GM23248 (cell line): ENCODE results near the gene CD22. TPM values are rescaled to one million over a fixed set of nuclear protein-coding genes. Genes with fewer than 3 reads are reported as not detected.

Experiments
- DNase-seq: peaks from one replicate; pipeline ENCODE4 v3.0.0-alpha.2; 2015
- H2AFZ ChIP-seq: fragments of 200-600 bp; sonication (generic); 2 replicates; pipeline ENCODE4 v1.6.1; 2016; ENCODE audit warnings: antibody characterized with exemption
- H3F3A ChIP-seq: fragments of 200-600 bp; sonication (generic); 2 replicates; pipeline ENCODE4 v1.6.1; 2016; ENCODE audit warnings: mild to moderate bottlenecking, antibody characterized with exemption, mixed run types; ENCODE audit not compliant: insufficient read depth
- H3K27ac ChIP-seq: fragments of 200-600 bp; sonication (generic); 2 replicates; pipeline ENCODE4 v1.5.1; 2016; ENCODE audit warnings: mild to moderate bottlenecking
- H3K27me3 ChIP-seq: fragments of 200-600 bp; sonication (generic); replicated peaks from 2 replicates; pipeline ENCODE4 v1.6.1; 2016; ENCODE audit warnings: mild to moderate bottlenecking; ENCODE audit not compliant: insufficient read depth
- H3K36me3 ChIP-seq: fragments of 200-600 bp; sonication (generic); 2 replicates; pipeline ENCODE4 v1.6.1; 2016; ENCODE audit warnings: low read depth, mild to moderate bottlenecking
- H3K4me1 ChIP-seq: fragments of 200-600 bp; sonication (generic); 2 replicates; pipeline ENCODE4 v1.6.1; 2016; ENCODE audit warnings: mild to moderate bottlenecking; ENCODE audit not compliant: insufficient read depth
- H3K4me2 ChIP-seq: fragments of 200-600 bp; sonication (generic); one replicate; pipeline ENCODE4 v1.6.1; 2016; ENCODE audit warnings: mild to moderate bottlenecking; ENCODE audit not compliant: unreplicated experiment
- H3K4me3 ChIP-seq: fragments of 200-600 bp; sonication (generic); 2 replicates; pipeline ENCODE4 v1.5.1; 2016; ENCODE audit warnings: mild to moderate bottlenecking
- H3K79me2 ChIP-seq: fragments of 200-600 bp; sonication (generic); 2 replicates; pipeline ENCODE4 v1.6.1; 2016; ENCODE audit warnings: mild to moderate bottlenecking; ENCODE audit not compliant: insufficient read depth
- H3K9ac ChIP-seq: fragments of 200-600 bp; sonication (generic); 2 replicates; pipeline ENCODE4 v1.6.1; 2016; ENCODE audit warnings: mild to moderate bottlenecking
- H3K9me2 ChIP-seq: fragments of 200-600 bp; sonication (generic); 2 replicates; pipeline ENCODE4 v1.6.1; 2016; ENCODE audit warnings: mixed run types, mild to moderate bottlenecking, moderate library complexity; ENCODE audit not compliant: insufficient read depth
- H3K9me3 ChIP-seq: fragments of 200-600 bp; sonication (generic); one replicate; pipeline ENCODE4 v1.6.1; 2017; ENCODE audit warnings: low read depth
- H4K20me1 ChIP-seq: fragments of 200-600 bp; sonication (generic); 2 replicates; pipeline ENCODE4 v1.6.0; 2016; ENCODE audit not compliant: insufficient read depth
- EZH2 ChIP-seq: fragments of 200-600 bp; sonication (generic); IDR thresholded peaks from 2 replicates; pipeline ENCODE4 v1.6.1; 2018; ENCODE audit warnings: antibody characterized with exemption, mild to moderate bottlenecking; ENCODE audit not compliant: insufficient read depth, poor library complexity, severe bottlenecking
- EZH2phosphoT487 ChIP-seq: fragments of 200-600 bp; sonication (generic); IDR thresholded peaks from 2 replicates; pipeline ENCODE4 v1.6.1; 2018; ENCODE audit warnings: antibody characterized with exemption, moderate library complexity, mild to moderate bottlenecking, low read depth; ENCODE audit not compliant: insufficient read depth
- WGBS, 2 experiments: methylation state at CpG; one replicate each; pipeline ENCODE4 v1.1.6; 2015 to 2017; ENCODE audit warnings: low lambda C conversion rate in 2 of 2, low coverage in 1 of 2; ENCODE audit errors: missing lambda C conversion rate in 2 of 2; 5-methylcytosine and 5-hydroxymethylcytosine counted together
- in situ Hi-C: fragments of 300-500 bp; cut with MboI; formaldehyde crosslinking; loops from 2 replicates; pipeline ENCODE4 v1.15.0; 2020
- polyA plus RNA-seq: library from polyadenylated mRNA; unstranded; fragments of >200 nt; fragmentation: Nextera tagmentation; extraction: Ambion mirVana; gene quantifications from 2 replicates; pipeline ENCODE4 v1.2.1, GENCODE V29; 2016
- total RNA-seq: library from RNA; depleted of rRNA; stranded (reverse); fragments of >200 nt; shearing (Covaris generic); gene quantifications from 2 replicates; pipeline ENCODE4 v1.2.3, GENCODE V29; 2014

Gene CD22
- total and polyA plus RNA-seq, 2 experiments from 2014 or later, result 0.28 TPM; not detected in 1

DNA sequence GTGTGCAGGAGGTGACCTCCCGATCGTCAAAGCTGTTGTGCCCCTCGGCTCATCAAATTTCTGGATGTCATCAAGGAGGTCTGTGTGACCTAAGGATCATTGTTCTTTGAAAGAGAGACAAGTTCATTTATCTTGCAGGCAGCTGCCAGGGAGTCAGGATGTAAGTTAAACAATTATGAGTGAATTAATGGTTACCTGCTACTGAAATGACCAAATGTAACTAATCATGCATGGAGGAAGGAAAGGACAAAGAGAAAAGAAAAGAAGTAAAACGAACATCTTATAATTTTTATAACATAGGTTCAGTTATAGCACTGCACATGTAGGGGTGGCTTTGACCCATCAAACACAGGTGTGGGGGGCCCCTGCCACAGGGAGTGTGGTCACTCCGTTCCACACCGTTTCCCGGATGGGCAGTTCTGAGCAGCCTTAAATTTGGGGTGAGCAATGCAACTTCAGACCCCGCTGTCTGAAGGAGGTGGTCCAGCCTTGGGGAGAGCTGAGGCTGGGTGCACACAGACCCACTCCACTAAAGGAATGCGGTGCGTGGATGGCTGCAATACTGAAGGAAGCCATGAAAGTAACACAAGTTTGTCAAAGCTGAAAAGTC is 5.3 kb downstream of the CD22 start:
- 80 to 82% methylated on average over 10 of the region's 10 CpGs for WGBS, 2 experiments
- H3K9ac ChIP-seq, result no peak overlapping the region
- DNase-seq, result no peak
- no peaks in the 10 kb centered on the region for H3F3A ChIP-seq
- H3K4me3 ChIP-seq, result no peak overlapping the region
- no peaks in the 10 kb centered on the region for H4K20me1 ChIP-seq
- H2AFZ ChIP-seq, result no peak overlapping the region
- in situ Hi-C loops, result no loop called here
- no peaks in the 10 kb centered on the region for H3K9me3 ChIP-seq
- H3K4me2 ChIP-seq, result no peak overlapping the region
- no peak overlapping the region for H3K27ac ChIP-seq
- H3K36me3 ChIP-seq, result no peaks in the 10 kb centered on the region
- no peaks in the 10 kb centered on the region for H3K9me2 ChIP-seq
- no peaks in the 10 kb centered on the region for H3K79me2 ChIP-seq
- TF ChIP-seq EZH2, result no peak
- TF ChIP-seq EZH2phosphoT487, result no peak
- no peaks in the 10 kb centered on the region for H3K4me1 ChIP-seq
- peaks cover 11% of the 10 kb centered on the region for H3K27me3 ChIP-seq

DNA sequence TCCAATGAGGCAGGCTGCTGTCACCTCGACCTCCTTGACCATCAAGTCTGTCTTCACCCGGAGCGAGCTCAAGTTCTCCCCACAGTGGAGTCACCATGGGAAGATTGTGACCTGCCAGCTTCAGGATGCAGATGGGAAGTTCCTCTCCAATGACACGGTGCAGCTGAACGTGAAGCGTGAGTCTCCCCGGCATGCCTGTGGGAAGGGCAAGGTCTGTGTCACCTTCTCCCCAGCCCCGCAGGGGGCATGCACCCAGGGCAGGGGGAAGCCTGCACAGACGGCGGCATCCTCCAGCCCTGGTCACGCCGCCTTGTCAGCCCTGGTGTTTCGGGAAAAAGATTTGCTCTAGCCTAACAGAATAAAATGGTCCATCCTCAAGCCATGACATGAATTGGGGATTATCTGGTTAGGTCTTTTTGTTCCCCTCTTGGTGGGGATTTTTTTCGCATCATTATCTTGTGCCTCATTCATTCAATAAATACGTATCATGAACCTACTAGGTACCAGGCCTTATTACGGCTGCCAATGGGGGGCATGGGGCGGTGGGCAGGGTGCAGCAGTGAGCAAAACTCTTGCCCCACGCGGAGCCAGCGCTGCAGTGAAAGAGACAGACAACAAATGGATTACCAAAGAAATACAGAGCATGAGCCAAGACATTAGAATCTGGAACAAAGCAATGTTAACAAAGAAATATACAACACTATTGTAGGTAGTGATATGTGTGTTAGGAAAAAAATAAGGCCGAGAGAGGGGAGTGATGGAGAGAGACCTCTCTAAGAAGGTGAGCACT is 7.4 kb downstream of the CD22 start:
- no peak for TF ChIP-seq EZH2
- no peak for TF ChIP-seq EZH2phosphoT487
- Histone ChIP-seq H3K36me3 (no peaks in the 10 kb centered on the region), H3K79me2 (no peaks in the 10 kb centered on the region), H2AFZ (no peak overlapping the region), H3K27me3 (peaks cover 5% of the 10 kb centered on the region; the same call in 1 of the 2 replicates), H3K27ac (no peak overlapping the region), H3K4me1 (no peaks in the 10 kb centered on the region), H3K9me3 (no peaks in the 10 kb centered on the region), H4K20me1 (no peaks in the 10 kb centered on the region), H3K9me2 (no peaks in the 10 kb centered on the region), H3F3A (no peaks in the 10 kb centered on the region), H3K9ac (no peak overlapping the region), H3K4me3 (no peak overlapping the region), H3K4me2 (no peak overlapping the region)
- in situ Hi-C loops, result no loop called here
- WGBS, 2 experiments, result 62 to 65% methylated on average over 21 of the region's 21 CpGs
- DNase-seq, result no peak

DNA sequence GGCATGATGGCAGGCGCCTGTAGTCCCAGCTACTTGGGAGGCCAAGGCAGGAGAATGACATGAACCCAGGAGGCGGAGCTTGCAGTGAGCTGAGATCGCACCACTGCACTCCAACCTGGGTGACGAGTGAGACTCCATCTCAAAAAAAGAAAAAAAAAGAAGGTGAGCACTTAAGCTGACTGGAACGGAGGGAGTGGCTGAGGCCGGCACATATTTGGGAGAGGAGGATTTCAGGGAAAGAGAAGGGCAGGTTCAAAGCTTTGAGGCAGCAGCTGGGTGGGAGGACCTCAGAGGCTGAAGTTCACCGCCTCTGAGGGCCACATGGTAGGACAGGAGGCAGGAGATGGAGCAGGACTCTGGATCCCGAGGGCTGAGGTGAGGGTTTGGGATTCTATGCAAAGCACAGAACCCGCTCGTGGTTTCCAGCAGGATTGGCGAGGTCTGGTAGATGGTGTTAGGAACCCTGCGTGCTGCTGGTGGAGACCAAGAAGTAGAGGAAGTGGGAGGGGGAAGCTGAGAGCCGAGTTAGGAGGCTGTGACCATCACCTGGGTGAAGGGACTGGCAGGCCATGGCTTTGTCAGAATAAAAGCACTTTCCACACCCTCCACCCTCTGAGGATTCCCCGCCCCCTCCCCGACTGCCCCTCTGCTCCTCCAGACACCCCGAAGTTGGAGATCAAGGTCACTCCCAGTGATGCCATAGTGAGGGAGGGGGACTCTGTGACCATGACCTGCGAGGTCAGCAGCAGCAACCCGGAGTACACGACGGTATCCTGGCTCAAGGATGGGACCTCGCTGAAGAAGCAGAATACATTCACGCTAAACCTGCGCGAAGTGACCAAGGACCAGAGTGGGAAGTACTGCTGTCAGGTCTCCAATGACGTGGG is 8.4 kb downstream of the CD22 start:
- H3K79me2 ChIP-seq, result no peaks in the 10 kb centered on the region
- no peaks in the 10 kb centered on the region for H3K27me3 ChIP-seq
- WGBS, 2 experiments, result 67 to 68% methylated on average over 22 to 25 of the region's 25 CpGs
- no peaks in the 10 kb centered on the region for H3F3A ChIP-seq
- no peak for DNase-seq
- H3K4me3 ChIP-seq, result no peak overlapping the region
- no peaks in the 10 kb centered on the region for H3K36me3 ChIP-seq
- H3K4me1 ChIP-seq, result no peaks in the 10 kb centered on the region
- H3K9me3 ChIP-seq, result no peaks in the 10 kb centered on the region
- H3K9me2 ChIP-seq, result no peaks in the 10 kb centered on the region
- H3K9ac ChIP-seq, result no peak overlapping the region
- H4K20me1 ChIP-seq, result no peaks in the 10 kb centered on the region
- no peak overlapping the region for H3K4me2 ChIP-seq
- no peak overlapping the region for H2AFZ ChIP-seq
- H3K27ac ChIP-seq, result no peak overlapping the region
- TF ChIP-seq EZH2phosphoT487 (no peak), EZH2 (no peak)
- in situ Hi-C loops, result no loop called here

DNA sequence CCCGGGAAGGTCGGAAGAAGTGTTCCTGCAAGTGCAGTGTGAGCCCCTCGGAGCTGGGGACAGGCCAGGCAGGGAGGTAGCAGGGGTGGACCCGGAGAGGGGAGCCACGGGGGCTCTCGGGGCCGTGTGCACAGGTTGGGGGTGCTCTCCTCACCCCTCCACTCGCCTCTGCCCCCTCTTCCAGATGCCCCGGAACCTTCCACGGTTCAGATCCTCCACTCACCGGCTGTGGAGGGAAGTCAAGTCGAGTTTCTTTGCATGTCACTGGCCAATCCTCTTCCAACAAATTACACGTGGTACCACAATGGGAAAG is 9.0 kb downstream of the CD22 start:
- Histone ChIP-seq H3K36me3 (no peaks in the 10 kb centered on the region), H3K27ac (no peak overlapping the region), H3K9me2 (no peaks in the 10 kb centered on the region), H3K4me1 (no peaks in the 10 kb centered on the region), H3K4me3 (no peak overlapping the region), H3F3A (no peaks in the 10 kb centered on the region), H3K9ac (no peak overlapping the region), H2AFZ (no peak overlapping the region), H3K79me2 (no peaks in the 10 kb centered on the region), H3K4me2 (no peak overlapping the region), H3K9me3 (no peaks in the 10 kb centered on the region), H4K20me1 (no peaks in the 10 kb centered on the region), H3K27me3 (no peaks in the 10 kb centered on the region)
- DNase-seq, result no peak
- TF ChIP-seq EZH2 (no peak), EZH2phosphoT487 (no peak)
- in situ Hi-C loops, result no loop called here
- 57 to 72% methylated on average over 7 to 13 of the region's 13 CpGs for WGBS, 2 experiments
